AG09309 (cell line): Measurements from ENCODE around the gene FRMD4A.

Experiments
- DNase-seq: peaks from one replicate; pipeline ENCODE4 v3.0.0-alpha.2; 2010; ENCODE audit warnings: low read depth
- H3K4me3 ChIP-seq: 2 replicates; pipeline ENCODE4 v1.5.1; 2011; ENCODE audit warnings: mild to moderate bottlenecking, low read depth, low read length, moderate library complexity; ENCODE audit not compliant: control insufficient read depth
- CTCF ChIP-seq: IDR thresholded peaks from 2 replicates; pipeline ENCODE4 v1.5.1; 2011; ENCODE audit warnings: mild to moderate bottlenecking, low read depth, low read length, inconsistent platforms; ENCODE audit not compliant: insufficient read depth, control insufficient read depth; ENCODE audit errors: missing control alignments

The FRMD4A gene

GRCh38 chr10:13725594-13725993 lies 605.1 kb downstream of the FRMD4A start:
- DNase-seq, result no peak
- H3K4me3 ChIP-seq, result no peak overlapping the region
- TF ChIP-seq CTCF, result no peak

GRCh38 chr10:13724484-13724883 lies 606.2 kb downstream of the FRMD4A start:
- DNase-seq, result no peak
- H3K4me3 ChIP-seq, result no peak overlapping the region
- no peak for TF ChIP-seq CTCF

GRCh38 chr10:13722747-13723653 lies 607.7 kb downstream of the FRMD4A start:
- no peak overlapping the region for H3K4me3 ChIP-seq
- TF ChIP-seq CTCF, result no peak
- DNase-seq, result no peak

GRCh38 chr10:13721486-13721885 lies 609.2 kb downstream of the FRMD4A start:
- H3K4me3 ChIP-seq, result no peak overlapping the region
- no peak for DNase-seq
- TF ChIP-seq CTCF, result no peak

GRCh38 chr10:13720699-13721098 lies 610.0 kb downstream of the FRMD4A start:
- H3K4me3 ChIP-seq, result no peak overlapping the region
- no peak for DNase-seq
- no peak for TF ChIP-seq CTCF

- DNase-seq, result no peak
- no peak overlapping the region for H3K4me3 ChIP-seq
- no peak for TF ChIP-seq CTCF
Observed at GRCh38 chr10:13719425-13719824, 611.3 kb downstream of the FRMD4A start.
